GM19455 (cell line): Measurements from ENCODE around the gene C20orf204.

Source experiments
- ATAC-seq: cut with Tn5 transposase; IDR thresholded peaks from one replicate; pipeline ENCODE4 v1.9.1; 2021; ENCODE audit not compliant: unreplicated experiment

C20orf204 gene

GRCh38 chr20:64041040-64041780, 5.2 kb downstream of the C20orf204 start:
- ATAC-seq: no peak

- no peak for ATAC-seq
Measured at GRCh38 chr20:64041781-64042053, 5.7 kb downstream of the C20orf204 start.

DNA sequence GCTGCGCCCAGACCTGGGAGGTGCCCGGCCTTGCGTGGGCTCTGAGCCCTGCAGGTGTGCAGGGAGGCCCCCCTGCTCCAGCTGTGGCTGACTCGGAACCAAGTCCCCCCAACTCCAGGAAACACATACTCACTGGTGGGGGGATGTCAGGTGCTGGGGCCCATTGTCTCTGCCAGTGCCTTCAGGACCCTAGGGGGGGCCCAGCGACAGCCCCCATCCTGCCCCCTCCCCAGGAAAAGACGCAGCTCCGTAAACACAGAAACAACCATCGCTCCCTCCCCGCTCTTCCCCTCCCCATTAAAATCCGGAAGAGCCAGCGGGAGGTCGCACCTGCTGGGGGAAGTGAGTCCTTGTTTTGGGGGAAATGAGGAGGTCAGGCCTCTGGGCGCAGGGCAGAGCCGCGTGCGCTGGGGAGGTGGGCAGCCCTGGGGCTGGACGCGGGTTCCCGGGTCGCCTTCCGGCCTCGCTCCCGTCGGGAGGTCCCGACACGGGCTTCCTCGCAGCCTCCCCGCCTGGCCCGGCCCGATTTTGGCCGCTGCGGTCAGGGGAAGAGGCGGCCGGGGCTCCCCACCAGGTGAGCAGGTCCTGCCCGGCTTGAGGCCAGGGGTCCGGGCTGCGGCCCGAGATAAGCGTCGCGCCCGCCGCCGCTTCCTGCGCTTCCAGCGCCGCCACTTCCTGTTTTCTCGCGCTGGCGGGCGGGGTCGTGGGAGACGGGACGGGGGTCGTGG, 6.2 kb downstream of the C20orf204 start:
- no peak for ATAC-seq

- no peak for ATAC-seq
Measured at GRCh38 chr20:64043768-64044167, 7.8 kb downstream of the C20orf204 start.

DNA sequence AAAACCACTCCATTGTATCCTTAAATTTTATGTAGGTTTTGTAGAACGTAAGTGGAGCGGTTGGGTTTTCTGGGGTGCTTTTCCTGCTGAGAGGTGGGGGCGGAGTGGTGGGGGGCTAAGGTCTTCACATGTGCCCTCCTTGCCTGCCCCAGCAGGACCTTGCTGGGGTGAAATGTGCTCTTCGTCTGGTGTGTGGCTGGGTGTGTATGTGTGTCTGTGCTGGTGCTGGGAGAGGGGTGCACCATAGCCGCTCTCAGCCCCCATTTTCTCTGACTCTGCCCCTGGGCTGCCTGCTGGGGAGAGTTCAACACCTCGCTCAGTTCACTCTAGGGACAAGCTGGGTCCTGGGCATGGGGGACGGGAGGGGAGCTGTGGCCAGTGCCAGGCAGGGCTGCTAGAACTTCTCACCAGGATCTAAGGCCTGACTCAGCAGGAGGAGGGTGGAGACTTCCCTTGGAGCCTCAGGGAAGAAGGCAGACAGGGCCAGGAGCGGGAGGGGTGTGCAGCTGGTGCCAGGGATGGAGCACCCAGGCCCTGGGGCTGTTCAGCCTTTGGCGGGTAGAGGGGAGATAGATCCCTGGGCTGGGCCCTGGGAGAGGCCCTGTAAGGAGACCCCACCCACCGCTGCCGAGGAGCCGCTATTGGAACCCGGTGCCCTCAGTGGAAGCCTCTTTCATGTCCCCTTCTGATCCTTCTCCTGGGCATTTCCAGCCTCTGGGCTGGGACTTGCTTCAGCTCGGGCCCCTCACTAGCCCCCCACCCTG, 8.7 kb downstream of the C20orf204 start:
- ATAC-seq: no peak

DNA sequence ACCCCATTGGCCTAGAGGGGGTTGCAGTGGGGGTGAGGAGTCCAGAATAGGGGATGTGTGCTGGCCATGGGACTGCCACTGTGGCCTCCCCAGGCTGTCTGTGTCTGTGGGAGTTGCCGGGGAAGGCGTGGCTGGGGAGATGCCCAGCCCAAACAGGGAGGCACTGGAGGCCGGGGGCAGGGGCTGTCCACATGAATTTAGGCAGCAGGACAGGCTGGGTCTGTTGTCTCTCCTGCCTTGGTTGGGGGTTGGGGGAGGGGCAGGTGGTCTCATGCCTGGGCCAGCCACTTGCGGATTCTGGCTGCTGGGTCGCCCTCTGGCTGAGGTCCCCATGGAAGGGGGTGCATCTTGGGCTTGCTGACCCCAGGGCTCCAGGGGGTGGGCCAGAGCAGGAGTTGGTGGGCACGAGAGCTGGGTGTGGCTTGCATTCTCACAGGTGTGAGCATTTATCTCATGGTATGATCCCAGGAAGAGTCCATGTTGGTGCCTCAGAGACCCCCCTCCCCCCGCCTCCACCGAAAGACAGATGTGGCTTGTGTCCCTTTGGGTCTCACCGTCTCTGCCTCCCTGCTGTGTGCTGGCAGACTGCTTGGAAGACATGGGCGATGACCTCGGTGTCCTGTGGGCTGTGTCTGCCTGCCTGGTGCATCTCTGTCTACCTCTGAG, 9.5 kb downstream of the C20orf204 start:
- no peak for ATAC-seq

- ATAC-seq: no peak
Measured at GRCh38 chr20:64047046-64047389, 11.0 kb downstream of the C20orf204 start.

DNA sequence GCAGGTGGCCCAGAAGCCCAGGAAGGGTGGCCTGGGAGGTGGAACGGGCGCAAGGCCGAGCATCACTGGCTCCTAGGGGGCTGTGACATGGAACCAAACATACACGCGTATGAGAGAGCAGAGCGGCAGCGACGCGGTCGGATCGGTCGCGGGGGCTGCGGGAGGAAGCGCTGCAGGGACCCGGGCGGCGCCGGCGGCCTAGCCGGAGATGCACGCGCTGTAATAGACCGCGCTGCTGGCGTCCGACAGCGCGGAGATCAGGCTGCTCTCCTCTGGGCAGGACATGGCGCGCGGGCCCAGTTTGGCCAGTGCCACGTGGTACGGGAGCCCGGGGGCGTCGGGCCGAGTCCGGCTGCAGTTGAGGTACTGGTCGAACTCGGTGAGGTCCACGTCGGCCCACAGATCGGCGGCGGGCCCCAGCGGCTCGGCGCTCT, 12.0 kb downstream of the C20orf204 start:
- ATAC-seq: no peak

GRCh38 chr20:64048402-64049044, 12.5 kb downstream of the C20orf204 start:
- ATAC-seq: no peak

GRCh38 chr20:64049060-64049877, 13.3 kb downstream of the C20orf204 start, which contains the start of gene SOX18:
Gene SOX18, minus strand, starts transcription at chr20:64049639. Its CDS starts 123 bp downstream, at chr20:64049516.
- no peak for ATAC-seq

- no peak for ATAC-seq
Measured at GRCh38 chr20:64049878-64050260, 13.9 kb downstream of the C20orf204 start.

DNA sequence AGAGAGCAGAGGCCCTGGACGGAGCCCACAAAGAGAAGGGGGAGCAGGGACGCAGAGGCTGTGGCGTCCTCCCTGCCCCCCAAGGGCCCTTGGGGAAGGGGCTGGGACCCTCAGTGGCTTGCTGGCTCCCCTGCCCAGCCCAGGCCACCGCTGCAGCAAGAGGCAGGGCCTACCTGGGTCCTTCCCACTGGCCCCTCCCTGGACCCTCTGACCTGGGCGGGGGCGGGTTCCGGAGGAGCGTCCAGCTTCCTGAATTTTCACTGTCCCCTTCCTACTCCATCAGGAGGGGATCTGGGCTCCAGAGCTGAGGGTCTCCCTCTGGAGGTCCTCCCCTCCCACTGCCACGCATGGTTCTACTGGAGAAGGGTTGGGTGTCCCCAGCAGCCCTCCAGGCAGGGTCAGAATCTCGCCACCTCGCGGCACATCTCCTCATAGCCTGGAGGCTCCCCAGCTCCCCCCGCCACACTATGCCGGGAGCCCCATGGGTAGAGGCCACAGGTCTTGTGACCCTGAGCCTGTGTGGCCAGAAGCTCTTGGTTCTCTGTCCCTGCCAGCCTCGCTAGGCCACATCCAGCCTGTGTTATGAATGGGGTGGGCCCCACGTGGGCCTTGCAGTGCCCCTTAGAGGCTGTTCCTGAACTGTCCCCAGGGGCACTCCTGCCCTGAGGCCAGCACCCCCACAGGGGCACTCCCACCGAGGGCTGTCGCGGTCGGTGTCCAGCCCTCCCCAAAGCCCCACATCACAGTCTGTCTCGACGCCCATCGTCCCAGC, 14.5 kb downstream of the C20orf204 start:
- no peak for ATAC-seq

- ATAC-seq: no peak
Measured at GRCh38 chr20:64051033-64051452, 15.1 kb downstream of the C20orf204 start.

- no peak for ATAC-seq
Measured at GRCh38 chr20:64051561-64052325, 15.8 kb downstream of the C20orf204 start.

DNA sequence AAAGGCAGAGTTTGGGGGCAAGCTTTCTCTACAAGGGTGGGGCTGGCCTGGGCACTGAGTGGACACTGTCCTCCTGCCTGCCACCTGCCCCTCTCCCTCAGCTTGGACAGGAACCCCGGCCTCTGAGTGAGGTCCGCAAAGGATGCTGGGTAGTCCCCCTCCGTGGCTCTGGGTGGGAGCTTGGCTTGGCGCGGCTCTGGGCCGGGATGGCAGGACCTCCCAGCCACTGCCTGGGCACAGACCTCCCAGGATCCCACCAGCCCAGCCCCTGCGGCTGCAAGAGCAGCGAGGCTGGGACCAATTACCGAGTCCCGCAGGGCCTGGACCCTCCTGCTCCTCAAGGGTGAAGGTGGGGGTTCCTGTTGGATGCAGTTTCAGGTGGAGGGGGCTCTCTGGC, 16.3 kb downstream of the C20orf204 start:
- ATAC-seq: no peak

DNA sequence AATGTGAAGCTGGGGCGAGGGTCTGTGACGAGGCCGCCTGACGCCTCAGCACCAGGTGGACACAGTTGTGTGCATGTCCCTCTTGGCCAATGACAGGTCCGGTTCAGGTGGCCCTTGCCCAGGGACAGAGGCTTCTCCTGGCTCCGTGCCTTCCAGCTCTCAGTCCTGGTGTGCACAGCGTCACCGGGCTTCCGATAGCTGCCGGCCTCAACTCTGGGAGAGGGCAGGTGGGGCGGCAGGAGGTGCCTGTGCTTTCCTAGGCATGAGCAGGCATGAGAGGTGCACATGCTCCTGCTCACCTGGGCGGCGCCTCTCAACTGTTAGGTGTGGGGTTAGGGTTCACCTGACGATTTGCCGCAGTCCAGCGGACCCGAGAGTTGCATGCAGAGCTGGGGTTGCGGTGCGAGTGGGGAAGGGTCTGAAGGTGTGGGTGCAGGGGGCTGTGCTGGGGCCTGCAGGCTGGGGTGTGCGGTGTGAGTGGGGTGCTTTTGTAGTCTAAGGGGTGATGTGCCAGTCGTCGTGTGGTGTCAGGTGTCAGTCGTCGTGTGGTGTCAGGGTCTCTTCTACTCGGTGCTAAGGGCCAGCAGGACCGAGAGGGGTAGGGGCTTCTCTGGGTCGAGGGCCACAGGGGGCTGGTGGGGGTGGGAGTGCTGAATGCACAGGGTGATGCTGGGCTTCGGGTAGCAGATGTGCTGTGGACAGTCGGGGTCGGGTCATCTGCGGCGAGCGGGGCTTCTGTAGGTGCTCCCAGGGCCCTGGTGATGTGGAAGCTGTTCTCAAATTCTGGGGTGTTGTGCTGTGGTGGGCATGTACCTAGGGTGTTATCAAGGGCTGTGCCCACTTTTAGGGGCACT, 17.2 kb downstream of the C20orf204 start:
- ATAC-seq: no peak

DNA sequence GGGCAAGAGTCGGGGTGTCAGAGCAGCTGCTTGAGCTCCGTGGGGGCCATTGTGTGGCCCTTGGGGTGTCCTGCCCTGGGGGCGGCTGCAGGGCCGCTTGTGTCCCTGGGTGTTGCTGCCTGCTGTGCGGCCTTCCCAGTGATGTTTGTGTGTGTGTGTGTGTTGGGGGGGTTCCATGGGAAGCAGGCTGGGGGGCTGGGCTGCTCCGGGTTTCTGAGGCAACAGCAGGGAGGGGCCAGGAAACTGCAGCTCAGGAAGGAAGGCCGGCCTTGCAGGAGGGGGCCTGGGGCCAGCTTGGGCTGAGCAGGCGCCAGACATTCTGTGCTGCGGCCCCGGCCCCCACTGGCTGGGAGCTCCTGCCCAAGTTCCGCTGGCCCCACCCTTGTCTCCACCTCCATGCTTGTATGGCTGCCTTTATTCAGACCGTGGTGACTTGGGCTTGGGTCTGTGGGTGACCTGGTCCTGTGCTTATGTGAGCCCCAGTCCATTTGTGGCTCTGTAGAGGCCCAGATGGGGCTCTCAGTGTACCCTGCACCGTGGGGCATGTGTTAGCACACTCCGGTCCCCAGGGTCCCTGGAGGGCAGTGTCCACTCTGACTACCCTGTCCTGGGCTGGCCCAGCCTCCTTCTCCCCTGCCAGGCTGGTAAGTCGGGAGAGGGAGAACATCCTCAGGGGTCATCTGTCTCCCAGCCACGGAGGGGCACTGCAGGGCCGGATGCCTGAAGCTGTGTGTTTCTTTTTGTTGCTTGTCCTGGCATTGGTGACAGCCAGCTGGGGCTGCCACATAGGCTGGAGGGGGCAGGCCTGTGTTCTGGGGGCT, 18.1 kb downstream of the C20orf204 start:
- no peak for ATAC-seq
